Upper lobe of left lung (tissue), 6 donors: ENCODE results near the gene FNDC4. TPM values are rescaled to one million over a fixed set of nuclear protein-coding genes. Genes with fewer than 3 reads are reported as not detected.
A peak's percentile ranks its signal among the peaks of the same experiment; 100 is the strongest.

ENCODE experiments used
- ATAC-seq, 2 donors: fragments of 200-7000 bp; cut with Tn5 transposase; one replicate each; pipeline ENCODE4 v1.9.1; 2022; ENCODE audit warnings: mild to moderate bottlenecking in 2 of 2, moderate library complexity in 2 of 2; ENCODE audit not compliant: low FRiP score in 2 of 2
- DNase-seq, 2 donors: peaks; one replicate each; pipeline ENCODE4 v3.0.0-alpha.2; 2019 to 2020
- H3K27ac ChIP-seq, 4 donors: fragments of 200-600 bp; sonication (generic); one replicate each; pipeline ENCODE4 v1.5.1; 2016 to 2019
- H3K27me3 ChIP-seq, 4 donors: fragments of 200-600 bp; sonication (generic); one replicate each; pipeline ENCODE4 v1.5.1; 2017 to 2019
- H3K36me3 ChIP-seq, 4 donors: fragments of 200-600 bp; sonication (generic); one replicate each; pipeline ENCODE4 v1.5.1; 2016 to 2019
- H3K4me1 ChIP-seq, 4 donors: fragments of 200-600 bp; sonication (generic); one replicate each; pipeline ENCODE4 v1.5.1; 2018 to 2019
- H3K4me3 ChIP-seq, 4 donors: fragments of 200-600 bp; sonication (generic); one replicate each; pipeline ENCODE4 v1.5.1; 2017 to 2019; ENCODE audit warnings: mild to moderate bottlenecking in 2 of 4, moderate library complexity in 1 of 4
- H3K9me3 ChIP-seq, 4 donors: fragments of 200-600 bp; sonication (generic); one replicate each; pipeline ENCODE4 v1.5.1; 2018 to 2019
- CTCF ChIP-seq, 6 experiments: fragments of 450-650 bp in 4 of 6; fragments of 200-600 bp in 2 of 6; sonication (generic) in 2 of 6; IDR thresholded peaks; one replicate each; pipeline ENCODE4 v1.5.1; 2016 to 2019; ENCODE audit warnings: antibody characterized with exemption in 6 of 6
- EP300 ChIP-seq, 4 donors: sonication (generic); formaldehyde crosslinking; IDR thresholded peaks; one replicate each; pipeline ENCODE4 v1.5.1; 2017; ENCODE audit warnings: antibody characterized with exemption in 4 of 4, control low read depth in 2 of 4
- POLR2A ChIP-seq, 4 donors: fragments of 450-650 bp; IDR thresholded peaks; one replicate each; pipeline ENCODE4 v1.5.1; 2016 to 2017; ENCODE audit warnings: antibody characterized with exemption in 4 of 4, mild to moderate bottlenecking in 2 of 4
- POLR2AphosphoS5 ChIP-seq, 2 donors: sonication (generic); formaldehyde crosslinking; IDR thresholded peaks; one replicate each; pipeline ENCODE4 v1.5.1; 2017; ENCODE audit warnings: antibody characterized with exemption in 2 of 2
- WGBS, 2 donors: methylation state at CpG; one replicate each; pipeline ENCODE4 v1.1.5; 2017 to 2018; 5-methylcytosine and 5-hydroxymethylcytosine counted together
- total RNA-seq, 6 donors: library from RNA; depleted of rRNA in 4 of 6; stranded (reverse); fragments of >200 nt in 4 of 6; gene quantifications; one replicate each; pipeline versions ENCODE4 v1.1.0 to v1.2.1, GENCODE V29; 2016 to 2021
- donor health status: DM: no; HTN: no; CAD: no; lungs with moderate emphysema.
- donor health status: DM: no; HTN: yes; CAD: no; lungs with severe emphysema.

Gene FNDC4
- total RNA-seq, 6 donors from 2014 or later = 1.1 to 4.6 (median 2.6) TPM; not detected in 1

- WGBS, 2 donors = 79 to 87% methylated on average over 3 of the region's 3 CpGs
- no peak overlapping the region for H3K27ac ChIP-seq
- no peak for ATAC-seq
- no peaks in the 10 kb centered on the region for H3K9me3 ChIP-seq
- H3K4me3 ChIP-seq = no peak overlapping the region
- H3K36me3 ChIP-seq = no peaks in the 10 kb centered on the region
- H3K4me1 ChIP-seq = peaks cover 5 to 18% (median 11%) of the 10 kb centered on the region in 4 donors
- TF ChIP-seq POLR2AphosphoS5 (IDR thresholded peaks at IDR 0.05) (no peak), CTCF (IDR thresholded peaks at IDR 0.05) (no peak), EP300 (IDR thresholded peaks at IDR 0.05) (no peak), POLR2A (IDR thresholded peaks at IDR 0.05) (no peak)
- H3K27me3 ChIP-seq = peaks cover 0 to 14% (median 6%) of the 10 kb centered on the region in 4 donors
- no peak for DNase-seq
Observed at GRCh38 chr2:27498975-27499374, 4.0 kb upstream of the FNDC4 start.

GRCh38 chr2:27497288-27497627 is 2.3 kb upstream of the FNDC4 start:
- H3K36me3 ChIP-seq = no peaks in the 10 kb centered on the region
- no peak for DNase-seq
- no peak overlapping the region for H3K27ac ChIP-seq
- H3K9me3 ChIP-seq = no peaks in the 10 kb centered on the region
- no peak for ATAC-seq
- peaks cover 5 to 18% (median 11%) of the 10 kb centered on the region in 4 donors for H3K4me1 ChIP-seq
- 77 to 78% methylated on average over 3 to 4 of the region's 4 CpGs for WGBS, 2 donors
- H3K4me3 ChIP-seq = no peak overlapping the region
- H3K27me3 ChIP-seq = peaks cover 0 to 14% (median 6%) of the 10 kb centered on the region in 4 donors
- no peak for TF ChIP-seq EP300 (IDR thresholded peaks at IDR 0.05)
- no peak for TF ChIP-seq POLR2AphosphoS5 (IDR thresholded peaks at IDR 0.05)
- TF ChIP-seq POLR2A (IDR thresholded peaks at IDR 0.05) = no peak
- no peak for TF ChIP-seq CTCF (IDR thresholded peaks at IDR 0.05)

- Histone ChIP-seq H3K27me3 (peaks cover 0 to 14% (median 6%) of the 10 kb centered on the region in 4 donors), H3K4me1 (peaks cover 5 to 18% (median 11%) of the 10 kb centered on the region in 4 donors), H3K36me3 (no peaks in the 10 kb centered on the region), H3K4me3 (no peak within 1 kb of the TSS), H3K9me3 (no peaks in the 10 kb centered on the region), H3K27ac (no peak within 1 kb of the TSS)
- TF ChIP-seq EP300 (IDR thresholded peaks at IDR 0.05) = no peak
- TF ChIP-seq CTCF (IDR thresholded peaks at IDR 0.05) = no peak
- DNase-seq (no peak), ATAC-seq (peak in 1 of 2 donors; percentile 38)
- 60 to 68% methylated on average over 9 to 12 of the region's 12 CpGs for WGBS, 2 donors
Observed at GRCh38 chr2:27496357-27497287, 1.6 kb upstream of the FNDC4 start, which contains the start of gene GCKR. Gene GCKR (plus strand): TSS chr2:27496839. CDS start chr2:27496905, 66 bp downstream.

GRCh38 chr2:27495840-27496356 is 898 bp upstream of the FNDC4 start:
- DNase-seq (no peak), ATAC-seq (no peak)
- Histone ChIP-seq H3K27ac (no peak overlapping the region), H3K4me1 (peaks cover 5 to 18% (median 11%) of the 10 kb centered on the region in 4 donors), H3K4me3 (no peak overlapping the region), H3K27me3 (peaks cover 0 to 14% (median 6%) of the 10 kb centered on the region in 4 donors), H3K9me3 (no peaks in the 10 kb centered on the region), H3K36me3 (no peaks in the 10 kb centered on the region)
- TF ChIP-seq CTCF (IDR thresholded peaks at IDR 0.05) (no peak), EP300 (IDR thresholded peaks at IDR 0.05) (no peak), POLR2A (IDR thresholded peaks at IDR 0.05) (no peak), POLR2AphosphoS5 (IDR thresholded peaks at IDR 0.05) (no peak)
- 58 to 70% methylated on average over 4 of the region's 4 CpGs for WGBS, 2 donors
